Activated gamma-delta T cell treated with Interleukin-2 at 50 U/mL for 16 hours (primary cell): ENCODE measurements around the gene SLIRP.
A peak's percentile ranks its signal among the peaks of the same experiment; 100 is the strongest.
"Not testable (repeated sequence)": the region's sequence is repeated elsewhere in the genome, so short reads cannot be mapped to it uniquely, and the experiment has no call there.

ENCODE experiments used
- DNase-seq: peaks from one replicate; pipeline ENCODE4 v3.0.0-alpha.2; 2020

The SLIRP gene

DNA sequence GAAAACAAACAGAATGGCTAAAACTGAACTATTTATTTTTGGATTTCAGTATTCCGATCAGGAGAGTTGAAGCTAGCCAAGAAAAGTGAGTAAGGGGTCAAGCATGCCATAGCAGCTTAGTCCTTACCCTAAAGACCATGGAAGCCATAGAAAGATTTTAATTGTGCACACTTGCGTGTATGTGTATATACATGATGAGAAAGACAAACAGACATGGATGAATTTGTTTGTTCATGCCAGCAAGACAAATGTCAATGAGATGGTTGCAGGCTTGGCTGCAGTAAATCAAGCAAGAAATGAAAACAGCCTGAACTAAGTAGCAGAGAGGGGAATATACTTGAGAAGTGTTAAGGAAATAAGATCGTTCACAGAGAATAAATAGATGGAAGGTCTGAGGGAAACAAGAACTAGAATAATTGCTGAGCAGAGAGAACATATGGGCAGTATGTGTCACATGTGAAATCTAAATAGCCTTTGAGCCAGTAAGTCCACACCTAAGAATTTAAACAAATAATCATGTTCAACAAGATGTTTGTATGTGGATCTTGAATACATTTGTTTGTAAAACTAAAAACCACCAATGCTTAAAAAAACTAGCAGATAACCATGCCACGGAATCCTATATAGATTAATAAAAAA lies 38.3 kb downstream of the SLIRP start:
- DNase-seq: no peak

DNA sequence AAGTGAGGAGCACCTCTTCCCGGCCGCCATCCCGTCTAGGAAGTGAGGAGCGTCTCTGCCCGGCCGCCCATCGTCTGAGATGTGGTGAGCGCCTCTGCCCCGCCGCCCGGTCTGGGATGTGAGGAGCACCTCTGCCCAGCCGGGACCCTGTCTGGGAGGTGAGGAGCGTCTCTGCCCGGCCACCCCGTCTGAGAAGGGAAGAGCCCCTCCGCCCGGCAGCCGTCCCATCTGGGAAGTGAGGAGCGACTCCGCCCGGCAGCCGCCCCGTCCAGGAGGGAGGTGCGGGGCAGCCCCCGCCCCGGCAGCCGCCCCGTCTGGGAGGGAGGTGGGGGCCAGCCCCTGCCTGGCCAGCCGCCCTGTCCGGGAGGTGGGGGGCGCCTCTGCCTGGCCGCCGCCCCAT lies 39.5 kb downstream of the SLIRP start:
- DNase-seq: not testable (repeated sequence)

DNA sequence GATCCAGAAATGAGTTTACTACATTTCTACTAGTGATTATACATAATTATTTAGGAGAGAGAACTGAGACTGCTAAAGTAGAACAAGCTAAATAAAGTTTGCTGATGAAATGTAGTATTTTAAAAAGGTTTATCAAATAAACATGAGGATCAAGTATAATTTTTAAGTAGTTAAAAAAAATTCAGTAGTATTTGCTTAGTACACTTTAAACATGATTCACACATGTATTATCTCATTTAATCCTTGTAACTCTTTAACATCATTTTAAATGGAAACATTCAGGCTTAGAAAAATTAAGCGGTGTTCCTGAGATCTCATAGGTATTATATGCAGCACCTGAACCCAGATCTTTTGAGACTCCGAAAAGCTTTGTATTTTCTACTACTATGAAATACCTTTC lies 44.4 kb downstream of the SLIRP start:
- DNase-seq: no peak

DNA sequence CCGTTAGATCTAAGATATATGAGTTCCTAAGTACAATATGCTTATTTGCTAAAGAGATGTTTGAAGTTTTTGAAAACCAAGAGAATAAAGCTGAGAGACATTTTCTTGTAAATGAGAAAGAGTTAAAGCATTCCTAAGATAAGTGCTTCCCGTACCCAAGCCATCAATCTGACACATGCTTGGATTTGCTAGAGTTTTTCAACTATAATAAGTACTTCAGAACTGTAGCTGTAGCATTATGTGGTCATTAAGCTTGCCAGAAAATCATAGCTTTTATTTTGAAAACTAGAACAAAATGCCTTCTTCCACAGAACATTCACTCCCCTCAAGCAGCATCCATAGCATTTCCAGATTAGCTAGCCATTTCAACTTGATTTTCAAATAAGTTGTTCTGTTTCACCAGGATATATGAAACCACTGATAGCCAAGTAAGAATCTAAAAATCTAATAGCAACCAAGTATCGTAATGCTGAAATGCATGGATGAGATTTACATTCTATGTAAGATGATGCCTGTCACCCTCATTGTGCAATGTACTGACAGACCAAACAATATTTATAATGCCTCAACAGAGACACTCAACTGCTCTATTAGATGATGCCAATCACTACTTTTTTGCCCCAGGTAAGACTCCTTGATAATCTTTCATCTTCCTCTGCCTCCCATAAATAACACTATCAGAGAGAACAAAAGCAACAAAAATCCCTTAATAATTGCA lies 45.1 kb downstream of the SLIRP start:
- no peak for DNase-seq

DNA sequence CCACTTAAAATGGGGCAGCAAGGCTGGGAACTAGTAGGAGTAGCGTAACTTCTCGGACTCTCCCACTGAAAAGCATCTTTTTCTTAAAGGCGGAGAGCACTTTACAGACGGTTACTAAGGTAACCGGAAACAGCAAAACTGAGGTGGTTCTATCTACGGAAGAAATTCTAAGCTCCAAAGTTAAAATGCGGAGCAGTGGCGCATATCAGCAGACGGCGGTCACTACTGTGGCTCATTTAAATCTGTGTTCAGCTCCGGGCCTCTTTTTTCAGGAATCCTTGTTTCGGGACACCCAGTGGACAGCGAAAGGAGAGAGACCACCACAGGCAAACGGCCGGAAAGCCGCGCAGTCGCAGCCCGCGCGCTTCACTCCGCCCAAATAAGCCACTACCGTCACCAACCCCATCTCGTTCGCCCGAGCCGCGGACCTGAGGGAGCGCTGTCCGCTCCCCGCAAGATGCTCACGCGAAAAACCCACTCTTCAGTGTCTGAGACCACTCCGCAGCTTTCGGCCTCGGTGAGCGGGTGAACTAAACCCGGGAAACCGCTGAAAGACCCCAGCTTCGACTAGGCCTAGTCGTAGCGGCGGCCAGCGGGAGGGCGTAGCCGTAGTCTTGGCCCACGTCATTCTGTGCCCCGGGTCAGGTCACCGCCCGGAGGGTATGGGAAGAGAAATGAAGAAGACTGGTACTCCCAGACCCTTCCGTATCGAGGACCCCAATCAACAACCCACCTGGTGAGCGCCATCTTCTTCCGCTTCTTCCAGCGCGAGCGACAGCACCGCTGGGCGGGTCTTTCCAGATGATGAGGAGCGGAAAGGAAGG lies 52.7 kb downstream of the SLIRP start, which contains the start of gene SNW1:
TSS of gene SNW1 (minus strand) at position 776 of the 824 bp plus-strand sequence. CDS start at position 747, 29 bp downstream.
- DNase-seq: peak; percentile 88

DNA sequence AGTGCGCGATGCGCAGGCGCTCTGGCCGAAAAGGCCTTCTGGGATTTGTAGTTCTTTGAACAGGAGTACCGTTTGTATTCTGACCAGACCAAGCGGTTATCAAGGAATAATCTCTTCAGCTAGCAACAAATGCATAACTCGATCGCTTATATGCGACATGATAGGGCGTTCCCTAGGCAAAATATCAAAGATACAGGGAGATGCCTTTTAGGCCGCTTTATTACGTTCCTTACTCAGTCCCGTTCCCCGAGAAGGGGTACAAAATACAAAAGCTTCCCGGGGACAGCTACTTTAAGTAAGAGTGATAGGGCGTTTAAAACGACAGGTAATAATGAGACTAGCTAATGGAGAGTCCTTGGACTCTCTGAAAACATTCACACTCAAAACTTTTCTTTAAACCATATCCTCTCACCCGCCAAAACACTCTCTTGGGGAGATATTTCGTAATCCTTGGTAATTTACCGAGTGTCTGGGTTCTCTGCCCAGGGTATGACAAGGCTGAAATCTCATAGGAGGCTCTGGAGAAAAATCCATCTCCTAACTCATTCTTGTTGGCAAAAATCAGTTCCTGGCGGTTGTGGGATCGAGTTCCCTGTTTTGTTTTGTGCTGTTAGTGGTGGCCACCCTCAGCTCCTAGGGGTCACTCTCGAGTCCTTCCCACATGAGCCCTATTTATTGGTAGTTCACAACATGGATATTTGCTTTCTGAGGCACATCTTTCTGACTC lies 53.5 kb downstream of the SLIRP start:
- DNase-seq: no peak

DNA sequence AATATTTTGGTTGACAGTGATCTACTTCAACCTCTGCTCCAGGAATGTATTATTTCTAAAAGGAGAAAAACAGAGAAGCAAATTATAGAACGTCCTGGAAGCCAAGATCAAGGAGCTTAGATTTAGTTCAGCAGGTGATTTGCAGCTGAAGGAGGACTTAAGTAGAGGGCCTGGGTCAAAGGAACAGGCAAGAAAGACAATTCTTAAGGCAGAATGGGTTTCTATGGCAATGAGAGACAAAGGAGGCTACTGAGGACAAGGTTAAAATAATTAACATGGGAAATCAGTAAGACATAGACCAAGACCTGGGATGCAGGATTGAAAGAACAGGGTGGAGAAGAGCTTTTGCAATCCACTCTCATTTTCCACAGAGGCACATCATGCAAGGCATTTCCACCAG lies 55.4 kb downstream of the SLIRP start:
- DNase-seq: no peak

DNA sequence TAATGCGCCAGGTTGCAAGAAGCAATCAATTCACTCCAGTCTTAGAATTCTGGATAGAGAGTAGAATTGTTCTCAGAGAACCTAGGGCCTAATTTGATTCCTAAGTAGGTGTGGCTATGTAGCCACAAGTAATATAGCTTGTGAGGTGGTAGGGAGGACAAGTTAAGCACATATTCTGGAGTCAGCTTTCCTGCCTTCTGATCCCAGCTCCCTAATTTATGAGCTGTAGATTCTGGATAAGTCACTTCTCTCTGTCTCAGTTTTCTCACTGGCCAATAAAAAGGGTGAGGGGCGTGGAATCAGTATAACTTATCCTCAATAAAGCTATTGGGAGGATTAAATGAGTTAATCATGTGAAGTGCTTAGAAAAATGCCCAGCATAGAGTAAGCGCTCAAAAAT lies 56.1 kb downstream of the SLIRP start:
- no peak for DNase-seq
